HepG2 (cell line): Measurements from ENCODE around the gene RNFT2. TPM values are rescaled to one million over a fixed set of nuclear protein-coding genes. Genes with fewer than 3 reads are reported as not detected.

ENCODE experiments used
- ATAC-seq: fragments of 200-7000 bp; cut with Tn5 transposase; 3 replicates; pipeline ENCODE4 v1.9.1; 2020; ENCODE audit warnings: mild to moderate bottlenecking, moderate library complexity
- BruUV-seq: library from RNA; stranded (reverse); fragments of 400-500 nt; replicated peaks from 2 replicates; lab custom pipeline; 2021; lab: Mats Ljungman, UMichigan
- CTCF ChIA-PET: fragments of 300-600 bp; formaldehyde crosslinking; extraction: SDS; loops from one replicate; lab custom pipeline; 2021; ENCODE audit warnings: low total read pairs, inconsistent platforms, low intra/inter-chr PET ratio; lab: Yijun Ruan, JAX
- POLR2A ChIA-PET: fragments of 350-600 bp; sonication (Branson Sonifier 250); formaldehyde crosslinking; loops from one replicate; lab custom pipeline; 2020; ENCODE audit warnings: antibody characterized with exemption, inconsistent platforms; lab: Yijun Ruan, JAX
- DNase-seq: peaks from one replicate; pipeline ENCODE4 v3.0.0-alpha.2; 2015; ENCODE audit warnings: low spot score
- FAIRE-seq: peaks from 3 replicates; lab custom pipeline; 2011; peaks lifted over from hg19 to GRCh38; lab: Jason Lieb, UNC
- H2AFZ ChIP-seq: one replicate; pipeline ENCODE4 v1.6.1; 2011; ENCODE audit warnings: low read length, inconsistent platforms
- H3K27ac ChIP-seq: fragments of 300-600 bp; 3 replicates; pipeline ENCODE4 v1.8.0; 2011; ENCODE audit warnings: mixed run types, mild to moderate bottlenecking, mixed read lengths, low read length, inconsistent platforms; ENCODE audit not compliant: insufficient read depth; ENCODE audit errors: extremely low read length
- H3K27me3 ChIP-seq, 2 experiments: fragments of 200-600 bp in 1 of 2; 2 replicates in 1 of 2; 3 replicates in 1 of 2; pipeline versions ENCODE4 v1.6.0 to v1.8.0; 2011; ENCODE audit warnings: low read length in 2 of 2, mild to moderate bottlenecking in 2 of 2, moderate library complexity in 2 of 2, inconsistent platforms in 1 of 2; ENCODE audit not compliant: insufficient read depth in 2 of 2, control insufficient read depth in 1 of 2
- H3K36me3 ChIP-seq, 2 experiments: fragments of 200-600 bp in 1 of 2; replicated peaks in 1 of 2; 2 replicates in 1 of 2; 3 replicates in 1 of 2; pipeline versions ENCODE4 v1.5.1 to v1.8.0; 2011; ENCODE audit warnings: low read length in 2 of 2, inconsistent platforms in 1 of 2; ENCODE audit not compliant: insufficient read depth in 2 of 2, control insufficient read depth in 1 of 2
- H3K4me1 ChIP-seq: 2 replicates; pipeline ENCODE4 v1.5.1; 2012; ENCODE audit warnings: low read length, inconsistent platforms; ENCODE audit not compliant: insufficient read depth
- H3K4me2 ChIP-seq: 2 replicates; pipeline ENCODE4 v1.6.0; 2011; ENCODE audit warnings: low read depth, low read length, inconsistent platforms
- H3K4me3 ChIP-seq, 3 experiments: fragments of 200-600 bp in 1 of 3; sonication (generic), shearing (Covaris generic) in 1 of 3; replicated peaks in 1 of 3; 2 replicates each; pipeline ENCODE4 v1.5.1; 2011 to 2016; ENCODE audit warnings: low read length in 3 of 3, inconsistent platforms in 2 of 3, low read depth in 2 of 3, mild to moderate bottlenecking in 2 of 3, control low read depth in 1 of 3, mixed read lengths in 1 of 3; ENCODE audit not compliant: insufficient read depth in 1 of 3
- H3K79me2 ChIP-seq: one replicate; pipeline ENCODE4 v1.6.1; 2011; ENCODE audit warnings: low read length, inconsistent platforms; ENCODE audit not compliant: insufficient read depth
- H3K9ac ChIP-seq: 2 replicates; pipeline ENCODE4 v1.6.0; 2011; ENCODE audit warnings: mild to moderate bottlenecking, low read depth, low read length, inconsistent platforms; ENCODE audit not compliant: insufficient read depth
- H3K9me3 ChIP-seq: 2 replicates; pipeline ENCODE4 v1.5.1; 2012; ENCODE audit warnings: mild to moderate bottlenecking, low read length
- H4K20me1 ChIP-seq: 2 replicates; pipeline ENCODE4 v1.6.0; 2011; ENCODE audit warnings: inconsistent platforms, mild to moderate bottlenecking, low read length, moderate library complexity; ENCODE audit not compliant: insufficient read depth
- CENPX ChIP-seq: sonication (generic); formaldehyde crosslinking; IDR thresholded peaks from 2 replicates; pipeline ENCODE4 v1.9.0; 2021; ENCODE audit warnings: mild to moderate bottlenecking, missing genetic modification reagents, moderate library complexity
- GLI4 ChIP-seq: sonication (generic); formaldehyde crosslinking; IDR thresholded peaks from 2 replicates; pipeline ENCODE4 v1.5.1; 2020; ENCODE audit warnings: missing genetic modification reagents, mild to moderate bottlenecking, moderate library complexity, borderline replicate concordance
- RARA ChIP-seq: IDR thresholded peaks from 2 replicates; pipeline ENCODE4 v1.6.1; 2016; ENCODE audit warnings: missing genetic modification reagents, missing compliant biosample characterization
- RFX3 ChIP-seq: IDR thresholded peaks from 2 replicates; pipeline ENCODE4 v1.6.1; 2016; ENCODE audit warnings: missing biosample characterization, missing genetic modification reagents
- SIN3A ChIP-seq: IDR thresholded peaks from 2 replicates; pipeline ENCODE4 v1.6.1; 2011; ENCODE audit warnings: low read depth, mild to moderate bottlenecking, control low read depth, low read length, borderline replicate concordance
- SP140L ChIP-seq: sonication (generic); formaldehyde crosslinking; IDR thresholded peaks from 2 replicates; pipeline ENCODE4 v1.4.0; 2020; ENCODE audit warnings: missing genetic modification reagents, borderline replicate concordance
- SRSF9 ChIP-seq: fragments of 200-400 bp; formaldehyde crosslinking; IDR thresholded peaks from 2 replicates; pipeline ENCODE4 v1.6.1; 2018; ENCODE audit warnings: borderline replicate concordance, mild to moderate bottlenecking, low read depth, low read length; ENCODE audit not compliant: insufficient read depth, poor library complexity, severe bottlenecking
- THYN1 ChIP-seq: sonication (generic); formaldehyde crosslinking; IDR thresholded peaks from 2 replicates; pipeline ENCODE4 v1.8.1; 2023; ENCODE audit warnings: low read depth, mild to moderate bottlenecking, moderate library complexity, missing genetic modification reagents, borderline replicate concordance
- ZFP36 ChIP-seq: fragments of 150-350 bp; IDR thresholded peaks from 2 replicates; pipeline ENCODE4 v1.6.1; 2018; ENCODE audit warnings: borderline replicate concordance, low read length, low read depth; ENCODE audit not compliant: partially characterized antibody
- ZNF136 ChIP-seq: sonication (generic); formaldehyde crosslinking; IDR thresholded peaks from 2 replicates; pipeline ENCODE4 v1.8.1; 2022; ENCODE audit warnings: low read depth, mild to moderate bottlenecking, moderate library complexity, missing genetic modification reagents
- ZNF891 ChIP-seq: sonication (generic); formaldehyde crosslinking; IDR thresholded peaks from 2 replicates; pipeline ENCODE4 v1.5.0; 2020; ENCODE audit warnings: mild to moderate bottlenecking, missing genetic modification reagents
- WGBS: methylation state at CpG from one replicate; pipeline ENCODE4 v1.1.6; 2017; ENCODE audit warnings: low lambda C conversion rate; 5-methylcytosine and 5-hydroxymethylcytosine counted together
- in situ Hi-C: cut with HindIII; loops from 2 replicates; pipeline ENCODE4 v1.10.0; 2017; ENCODE audit warnings: low pct_unique_long_range_greater_than_20kb; ENCODE audit not compliant: extremely low pct_ligation_motif_present
- intact Hi-C: fragments of 100-400 bp; cut with micrococcal nuclease; formaldehyde crosslinking; loops from one replicate; pipeline ENCODE4 v1.10.0; 2022; ENCODE audit not compliant: unreplicated experiment
- polyA plus RNA-seq, 8 experiments: library from polyadenylated mRNA; depleted of rRNA in 3 of 8; stranded (reverse) in 7 of 8; unstranded in 1 of 8; fragments of >200 nt; fragmentation: Illumina TruSeq in 4 of 8; extraction: Trizol in 4 of 8; gene quantifications; 2 replicates each; pipeline versions ENCODE4 v1.2.1 to v1.2.3, GENCODE V29; 2011 to 2016; ENCODE audit warnings: low read depth in 4 of 8, missing spikeins in 1 of 8, mixed read lengths in 1 of 8; ENCODE audit not compliant: insufficient read depth in 1 of 8
- total RNA-seq, 5 experiments: library from RNA; depleted of rRNA; stranded (reverse); fragments of >200 nt; fragmentation: Illumina TruSeq; extraction: Trizol; gene quantifications; 2 replicates each; pipeline ENCODE4 v1.2.3, GENCODE V29; 2016; ENCODE audit warnings: low read depth in 1 of 5
- TF ChIP-seq, protein P1 (sequence below): sonication (generic); formaldehyde crosslinking; conservative IDR thresholded peaks from 2 replicates; pipeline ENCODE4 v1.4.0; 2020; ENCODE audit warnings: missing genetic modification reagents
- TF ChIP-seq, protein P2 (sequence below): sonication (generic); formaldehyde crosslinking; IDR thresholded peaks from 2 replicates; pipeline ENCODE4 v1.4.0; 2020; ENCODE audit warnings: missing genetic modification reagents
- TF ChIP-seq, protein P3 (sequence below): sonication (generic); formaldehyde crosslinking; IDR thresholded peaks from 2 replicates; pipeline ENCODE4 v1.4.0; 2020; ENCODE audit warnings: missing genetic modification reagents

The RNFT2 gene
- total and polyA plus RNA-seq, 2 of the 13 experiments (the other 11 are each of a cell fraction or from before 2014, with no cell fraction given) = 3.3 to 8.3 TPM

DNA sequence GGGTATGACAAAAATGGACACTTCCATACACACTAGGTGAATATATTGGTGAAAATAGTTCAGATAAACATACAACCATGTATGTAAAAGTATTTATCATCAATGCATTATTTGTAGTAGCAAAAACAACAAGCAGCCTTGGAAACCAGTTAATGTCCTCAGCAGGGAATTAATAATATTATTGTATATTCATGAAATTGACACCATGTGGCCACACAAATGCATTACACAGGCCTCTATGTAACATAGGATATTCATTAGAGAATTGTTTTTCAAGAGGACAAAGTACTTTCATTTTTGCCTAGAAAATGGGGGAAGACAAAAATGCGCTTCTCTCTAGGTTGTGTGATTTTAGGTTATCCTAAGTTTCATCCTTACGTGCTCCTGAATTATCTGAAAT is 24.6 kb upstream of the RNFT2 start:
- CTCF ChIA-PET = no interaction called here
- intact Hi-C loops = no loop called here
- no peak for FAIRE-seq
- H3K79me2 ChIP-seq = no peaks in the 10 kb centered on the region
- peaks cover 25% of the 10 kb centered on the region for H3K4me1 ChIP-seq
- H2AFZ ChIP-seq = no peak overlapping the region
- peaks cover 6 to 36% of the 10 kb centered on the region in 2 experiments for H3K36me3 ChIP-seq
- no peak overlapping the region for H3K4me2 ChIP-seq
- H3K27ac ChIP-seq = no peak overlapping the region
- POLR2A ChIA-PET = no interaction called here
- in situ Hi-C loops = no loop called here
- TF ChIP-seq RFX3 (CRISPR knock-in tag) (no peak), SIN3A (no peak)
- TF ChIP-seq, all 625 proteins: peak for 0
- TSS peak; percentile 33 for BruUV-seq
- 99% methylated on average over 2 of the region's 2 CpGs for WGBS
- Histone ChIP-seq H3K4me3 (no peak overlapping the region), H3K9me3 (no peaks in the 10 kb centered on the region), H4K20me1 (no peaks in the 10 kb centered on the region), H3K9ac (no peak overlapping the region), H3K27me3 (no peaks in the 10 kb centered on the region; a peak in 1 of 5 replicates)
- ATAC-seq = no peak
- DNase-seq = no peak

DNA sequence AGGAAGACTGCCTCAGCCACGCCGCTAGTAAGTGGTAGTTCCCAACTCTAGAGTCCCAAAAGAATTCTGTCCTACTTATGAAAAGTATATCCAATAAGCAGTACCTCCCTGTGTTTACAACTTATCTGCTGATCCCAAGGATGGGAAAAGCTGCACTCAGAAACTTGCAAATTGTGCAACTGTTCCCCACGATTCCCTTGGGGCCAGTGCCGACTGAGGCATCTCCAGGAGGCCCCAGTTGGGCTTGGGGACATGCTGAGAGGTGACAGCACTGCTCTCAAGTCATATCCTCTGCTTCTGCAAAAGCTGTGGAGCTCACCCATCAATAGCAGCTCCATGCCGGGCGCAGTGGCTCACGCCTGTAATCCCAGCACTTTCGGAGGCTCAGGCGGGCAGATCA is 23.9 kb upstream of the RNFT2 start:
- Histone ChIP-seq H3K4me2 (no peak overlapping the region), H2AFZ (no peak overlapping the region), H3K27me3 (no peaks in the 10 kb centered on the region), H3K27ac (no peak overlapping the region), H3K4me3 (no peak overlapping the region), H3K4me1 (peaks cover 19% of the 10 kb centered on the region), H4K20me1 (no peaks in the 10 kb centered on the region), H3K9ac (no peak overlapping the region), H3K79me2 (no peaks in the 10 kb centered on the region), H3K9me3 (no peaks in the 10 kb centered on the region), H3K36me3 (peaks cover 6 to 42% of the 10 kb centered on the region in 2 experiments)
- in situ Hi-C loops = no loop called here
- BruUV-seq = no TSS peak
- no peak for ATAC-seq
- DNase-seq = no peak
- ChIA-PET POLR2A (no interaction called here), CTCF (no interaction called here)
- FAIRE-seq = no peak
- intact Hi-C loops = no loop called here
- TF ChIP-seq, protein P1, sequence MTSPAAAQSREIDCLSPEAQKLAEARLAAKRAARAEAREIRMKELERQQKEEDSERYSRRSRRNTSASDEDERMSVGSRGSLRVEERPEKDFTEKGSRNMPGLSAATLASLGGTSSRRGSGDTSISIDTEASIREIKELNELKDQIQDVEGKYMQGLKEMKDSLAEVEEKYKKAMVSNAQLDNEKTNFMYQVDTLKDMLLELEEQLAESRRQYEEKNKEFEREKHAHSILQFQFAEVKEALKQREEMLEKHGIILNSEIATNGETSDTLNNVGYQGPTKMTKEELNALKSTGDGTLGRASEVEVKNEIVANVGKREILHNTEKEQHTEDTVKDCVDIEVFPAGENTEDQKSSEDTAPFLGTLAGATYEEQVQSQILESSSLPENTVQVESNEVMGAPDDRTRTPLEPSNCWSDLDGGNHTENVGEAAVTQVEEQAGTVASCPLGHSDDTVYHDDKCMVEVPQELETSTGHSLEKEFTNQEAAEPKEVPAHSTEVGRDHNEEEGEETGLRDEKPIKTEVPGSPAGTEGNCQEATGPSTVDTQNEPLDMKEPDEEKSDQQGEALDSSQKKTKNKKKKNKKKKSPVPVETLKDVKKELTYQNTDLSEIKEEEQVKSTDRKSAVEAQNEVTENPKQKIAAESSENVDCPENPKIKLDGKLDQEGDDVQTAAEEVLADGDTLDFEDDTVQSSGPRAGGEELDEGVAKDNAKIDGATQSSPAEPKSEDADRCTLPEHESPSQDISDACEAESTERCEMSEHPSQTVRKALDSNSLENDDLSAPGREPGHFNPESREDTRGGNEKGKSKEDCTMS = no peak
- TF ChIP-seq ZFP36 (no peak), RARA (CRISPR knock-in tag) (no peak), GLI4 (CRISPR knock-in tag) (no peak), SP140L (CRISPR knock-in tag) (no peak), THYN1 (CRISPR knock-in tag) (no peak), CENPX (CRISPR knock-in tag) (no peak), ZNF891 (CRISPR knock-in tag) (no peak), SRSF9 (no peak), ZNF136 (no peak)
- TF ChIP-seq, protein P2, sequence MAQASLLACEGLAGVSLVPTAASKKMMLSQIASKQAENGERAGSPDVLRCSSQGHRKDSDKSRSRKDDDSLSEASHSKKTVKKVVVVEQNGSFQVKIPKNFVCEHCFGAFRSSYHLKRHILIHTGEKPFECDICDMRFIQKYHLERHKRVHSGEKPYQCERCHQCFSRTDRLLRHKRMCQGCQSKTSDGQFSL = no peak
- TF ChIP-seq, protein P3, sequence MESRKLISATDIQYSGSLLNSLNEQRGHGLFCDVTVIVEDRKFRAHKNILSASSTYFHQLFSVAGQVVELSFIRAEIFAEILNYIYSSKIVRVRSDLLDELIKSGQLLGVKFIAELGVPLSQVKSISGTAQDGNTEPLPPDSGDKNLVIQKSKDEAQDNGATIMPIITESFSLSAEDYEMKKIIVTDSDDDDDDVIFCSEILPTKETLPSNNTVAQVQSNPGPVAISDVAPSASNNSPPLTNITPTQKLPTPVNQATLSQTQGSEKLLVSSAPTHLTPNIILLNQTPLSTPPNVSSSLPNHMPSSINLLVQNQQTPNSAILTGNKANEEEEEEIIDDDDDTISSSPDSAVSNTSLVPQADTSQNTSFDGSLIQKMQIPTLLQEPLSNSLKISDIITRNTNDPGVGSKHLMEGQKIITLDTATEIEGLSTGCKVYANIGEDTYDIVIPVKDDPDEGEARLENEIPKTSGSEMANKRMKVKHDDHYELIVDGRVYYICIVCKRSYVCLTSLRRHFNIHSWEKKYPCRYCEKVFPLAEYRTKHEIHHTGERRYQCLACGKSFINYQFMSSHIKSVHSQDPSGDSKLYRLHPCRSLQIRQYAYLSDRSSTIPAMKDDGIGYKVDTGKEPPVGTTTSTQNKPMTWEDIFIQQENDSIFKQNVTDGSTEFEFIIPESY (CRISPR knock-in tag) = no peak
- WGBS = 100% methylated on average over 2 of the region's 9 CpGs
